Naive thymus-derived CD8-positive, alpha-beta T cell (primary cell): Measurements from ENCODE around the gene RBM8A. TPM values are rescaled to one million over a fixed set of nuclear protein-coding genes. Genes with fewer than 3 reads are reported as not detected.

ENCODE experiments used
- ATAC-seq, 2 donors: fragments of 150-1000 bp; cut with Tn5 transposase in 1 of 2; sonication (Bioruptor Pico), chemical (Tn5 transposase) in 1 of 2; 1 replicate in 1 of 2; 2 replicates in 1 of 2; pipeline ENCODE4 v1.10.0; 2021; ENCODE audit warnings: mild to moderate bottlenecking in 2 of 2, moderate library complexity in 2 of 2
- POLR2A ChIA-PET: fragments of 350-600 bp; sonication (Branson Sonifier 250); formaldehyde crosslinking; loops from one replicate; lab custom pipeline; 2021; ENCODE audit warnings: antibody characterized with exemption; lab: Charles Lee
- DNase-seq, 10 donors: peaks; one replicate each; pipeline versions ENCODE4 v3.0.0 to v3.0.0-alpha.2; 2020 to 2022
- H3K27ac Mint-ChIP-seq, 10 donors: one replicate each; pipeline ENCODE4 v1.8.0; 2020 to 2022; ENCODE audit warnings: mild to moderate bottlenecking in 10 of 10, mixed read lengths in 10 of 10, moderate library complexity in 4 of 10, inconsistent platforms in 1 of 10
- H3K27me3 Mint-ChIP-seq, 5 donors: one replicate each; pipeline ENCODE4 v1.8.0; 2021 to 2022; ENCODE audit warnings: mixed read lengths in 5 of 5
- H3K36me3 Mint-ChIP-seq, 3 donors: one replicate each; pipeline ENCODE4 v1.8.0; 2020 to 2022; ENCODE audit warnings: mixed read lengths in 3 of 3, mild to moderate bottlenecking in 2 of 3, inconsistent platforms in 1 of 3
- H3K4me1 Mint-ChIP-seq, 4 donors: one replicate each; pipeline ENCODE4 v1.8.0; 2021 to 2022; ENCODE audit warnings: mixed read lengths in 4 of 4
- H3K4me3 Mint-ChIP-seq, 10 donors: one replicate each; pipeline ENCODE4 v1.8.0; 2020 to 2022; ENCODE audit warnings: mild to moderate bottlenecking in 10 of 10, mixed read lengths in 10 of 10, moderate library complexity in 6 of 10, inconsistent platforms in 1 of 10
- H3K9me3 Mint-ChIP-seq, 9 donors: one replicate each; pipeline ENCODE4 v1.8.0; 2020 to 2022; ENCODE audit warnings: mixed read lengths in 9 of 9, mild to moderate bottlenecking in 3 of 9, inconsistent platforms in 1 of 9, moderate library complexity in 1 of 9
- polyA plus RNA-seq, 3 donors: library from polyadenylated mRNA; unstranded; fragments of 300-500 nt; fragmentation: Illumina TruSeq; gene quantifications; one replicate each; pipeline ENCODE4 v1.2.3, GENCODE V29; 2021
- total RNA-seq, 8 experiments: library from RNA in 2 of 8; stranded (reverse) in 2 of 8; gene quantifications; one replicate each; pipeline ENCODE4 v1.2.3 and lab custom pipeline; 2021 to 2026

Gene RBM8A
- total RNA-seq, result 100 to 1,000 TPM; 135 to 138 TPM
- 100 to 1,000 TPM; 127 to 191 (median 148) TPM for polyA plus RNA-seq
- total RNA-seq (lab: John Stamatoyannopoulos, UW), result 46.7 to 151 (median 69.3) reads per million in 6 experiments

GRCh38 chr1:145927063-145927886 lies at the start of gene RBM8A:
Gene RBM8A (minus strand): TSS chr1:145927484. CDS start chr1:145927426, 58 bp downstream.
- H3K27ac Mint-ChIP-seq, result peak within 1 kb of the TSS in 2 of 10 donors; percentile 91 to 94
- H3K36me3 Mint-ChIP-seq, result peaks cover 0 to 17% (median 5%) of the 10 kb centered on the region in 3 donors
- peaks cover 7 to 18% (median 16%) of the 10 kb centered on the region in 4 donors for H3K4me1 Mint-ChIP-seq
- ATAC-seq (peak; percentile 94 to 96), DNase-seq (peak; percentile 72 to 98 (median 95))
- peak within 1 kb of the TSS in 3 of 10 donors; percentile 43 to 80 (median 52) for H3K4me3 Mint-ChIP-seq
- H3K9me3 Mint-ChIP-seq, result no peaks in the 10 kb centered on the region
- POLR2A ChIA-PET, result interaction anchor here (0.5 to 3.9 kb wide), 37 partner anchors 9 to 125 kb away, joined by 3 to 288 read pairs (median 7); partner anchors contain the start of genes ANKRD34A, ITGA10, LIX1L and NUDT17
- no peaks in the 10 kb centered on the region for H3K27me3 Mint-ChIP-seq

GRCh38 chr1:145977016-145977415 lies 49.7 kb upstream of the RBM8A start:
- no peaks in the 10 kb centered on the region for H3K9me3 Mint-ChIP-seq
- ATAC-seq (no peak), DNase-seq (no peak)
- peaks cover 0 to 18% (median 2%) of the 10 kb centered on the region in 3 donors for H3K36me3 Mint-ChIP-seq
- peaks cover 8 to 37% (median 28%) of the 10 kb centered on the region in 4 donors for H3K4me1 Mint-ChIP-seq
- no peaks in the 10 kb centered on the region for H3K27me3 Mint-ChIP-seq
- no peak overlapping the region for H3K27ac Mint-ChIP-seq
- POLR2A ChIA-PET, result interaction anchor here (0.6 to 30.6 kb wide), 10 partner anchors 9 to 118 kb away, joined by 3 to 1573 read pairs (median 5); partner anchors contain the start of genes ANKRD34A, LIX1L, PIAS3 and POLR3GL
- peak overlapping the region in 1 of 10 donors; percentile 11 for H3K4me3 Mint-ChIP-seq

DNA sequence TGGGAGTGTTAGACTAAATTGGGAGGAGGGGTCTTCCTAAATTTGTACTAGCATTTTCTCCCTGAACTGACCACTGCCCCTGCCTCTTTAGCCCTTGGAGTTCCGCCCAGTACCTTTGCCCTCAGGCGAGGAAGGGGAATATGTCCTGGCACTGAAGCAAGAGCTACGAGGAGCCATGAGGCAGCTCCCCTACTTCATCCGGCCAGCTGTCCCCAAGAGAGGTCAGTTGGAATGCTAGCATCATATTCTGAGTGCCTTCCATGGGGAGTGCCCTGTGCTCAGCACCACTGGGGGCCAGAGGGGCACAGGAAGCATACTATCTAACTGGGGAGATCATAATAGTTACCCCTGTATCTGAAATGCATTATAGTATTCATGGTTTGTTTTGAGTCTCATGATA lies 47.9 kb upstream of the RBM8A start:
- H3K4me1 Mint-ChIP-seq, result peaks cover 11 to 35% (median 24%) of the 10 kb centered on the region in 4 donors
- peaks cover 0 to 21% (median 2%) of the 10 kb centered on the region in 3 donors for H3K36me3 Mint-ChIP-seq
- H3K27me3 Mint-ChIP-seq, result no peaks in the 10 kb centered on the region
- ATAC-seq (no peak), DNase-seq (no peak)
- H3K9me3 Mint-ChIP-seq, result no peaks in the 10 kb centered on the region
- peak overlapping the region in 8 of 10 donors; percentile 20 to 85 (median 64) for H3K27ac Mint-ChIP-seq
- no peak overlapping the region for H3K4me3 Mint-ChIP-seq
- POLR2A ChIA-PET, result interaction anchor here (25.2 to 30.6 kb wide), 2 partner anchors 14 to 25 kb away, joined by 462 to 1573 read pairs; partner anchors contain the start of genes ANKRD34A, LIX1L, POLR3GL and TXNIP

GRCh38 chr1:145974721-145975120 lies 47.4 kb upstream of the RBM8A start:
- H3K36me3 Mint-ChIP-seq, result peaks cover 0 to 23% (median 2%) of the 10 kb centered on the region in 3 donors
- H3K27me3 Mint-ChIP-seq, result no peaks in the 10 kb centered on the region
- H3K9me3 Mint-ChIP-seq, result no peaks in the 10 kb centered on the region
- peaks cover 11 to 37% (median 26%) of the 10 kb centered on the region in 4 donors for H3K4me1 Mint-ChIP-seq
- DNase-seq (no peak), ATAC-seq (no peak)
- no peak overlapping the region for H3K4me3 Mint-ChIP-seq
- peak overlapping the region in 7 of 10 donors; percentile 3 to 87 (median 54) for H3K27ac Mint-ChIP-seq
- POLR2A ChIA-PET, result interaction anchor here (25.2 to 30.6 kb wide), 2 partner anchors 13 to 26 kb away, joined by 462 to 1573 read pairs; partner anchors contain the start of genes ANKRD34A, LIX1L, POLR3GL and TXNIP

- H3K27me3 Mint-ChIP-seq, result no peaks in the 10 kb centered on the region
- H3K9me3 Mint-ChIP-seq, result peaks cover 0 to 2% (median 0%) of the 10 kb centered on the region in 9 donors
- POLR2A ChIA-PET, result interaction anchor here (1.2 to 1.5 kb wide), 2 partner anchors 10 to 45 kb away, joined by 5 to 6 read pairs; partner anchors contain the start of gene RBM8A
- no peak overlapping the region for H3K4me3 Mint-ChIP-seq
- ATAC-seq, result no peak
- H3K36me3 Mint-ChIP-seq, result peaks cover 2 to 27% (median 7%) of the 10 kb centered on the region in 3 donors
- peaks cover 19 to 40% (median 31%) of the 10 kb centered on the region in 4 donors for H3K4me1 Mint-ChIP-seq
- no peak for DNase-seq
- H3K27ac Mint-ChIP-seq, result peak overlapping the region in 4 of 10 donors; percentile 22 to 56 (median 56)
Measured at GRCh38 chr1:145972580-145972979, 45.3 kb upstream of the RBM8A start.

DNA sequence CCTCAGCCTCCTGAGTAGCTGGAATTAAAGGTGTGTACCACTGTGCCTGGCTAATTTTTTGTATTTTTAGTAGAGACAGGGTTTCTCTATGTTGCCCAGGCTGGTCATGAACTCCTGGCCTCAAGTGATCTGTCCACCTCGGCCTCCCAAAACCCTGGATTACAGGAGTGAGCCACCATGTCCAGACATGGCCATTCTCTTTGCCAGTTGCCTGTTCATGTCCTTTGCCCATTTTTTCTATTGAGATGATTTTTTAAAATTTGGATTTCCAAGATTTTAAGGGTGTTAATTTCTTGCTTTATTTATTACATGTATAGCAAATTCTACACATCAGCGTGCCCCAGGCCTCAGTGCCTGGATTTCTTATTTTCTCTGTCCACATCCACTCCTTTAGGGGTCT lies 40.0 kb upstream of the RBM8A start:
- ATAC-seq (no peak), DNase-seq (no peak)
- peak overlapping the region in 5 of 10 donors; percentile 11 to 58 (median 33) for H3K4me3 Mint-ChIP-seq
- no peaks in the 10 kb centered on the region for H3K27me3 Mint-ChIP-seq
- H3K9me3 Mint-ChIP-seq, result peaks cover 0 to 5% (median 0%) of the 10 kb centered on the region in 9 donors
- peaks cover 4 to 15% (median 13%) of the 10 kb centered on the region in 3 donors for H3K36me3 Mint-ChIP-seq
- H3K4me1 Mint-ChIP-seq, result peaks cover 24 to 55% (median 53%) of the 10 kb centered on the region in 4 donors
- H3K27ac Mint-ChIP-seq, result peak overlapping the region in 2 of 10 donors; percentile 22 to 61
- POLR2A ChIA-PET, result interaction anchor here (0.6 to 17.9 kb wide), 4 partner anchors 10 to 44 kb away, joined by 3 to 462 read pairs (median 150); partner anchors contain the start of genes LIX1L, RBM8A and TXNIP

DNA sequence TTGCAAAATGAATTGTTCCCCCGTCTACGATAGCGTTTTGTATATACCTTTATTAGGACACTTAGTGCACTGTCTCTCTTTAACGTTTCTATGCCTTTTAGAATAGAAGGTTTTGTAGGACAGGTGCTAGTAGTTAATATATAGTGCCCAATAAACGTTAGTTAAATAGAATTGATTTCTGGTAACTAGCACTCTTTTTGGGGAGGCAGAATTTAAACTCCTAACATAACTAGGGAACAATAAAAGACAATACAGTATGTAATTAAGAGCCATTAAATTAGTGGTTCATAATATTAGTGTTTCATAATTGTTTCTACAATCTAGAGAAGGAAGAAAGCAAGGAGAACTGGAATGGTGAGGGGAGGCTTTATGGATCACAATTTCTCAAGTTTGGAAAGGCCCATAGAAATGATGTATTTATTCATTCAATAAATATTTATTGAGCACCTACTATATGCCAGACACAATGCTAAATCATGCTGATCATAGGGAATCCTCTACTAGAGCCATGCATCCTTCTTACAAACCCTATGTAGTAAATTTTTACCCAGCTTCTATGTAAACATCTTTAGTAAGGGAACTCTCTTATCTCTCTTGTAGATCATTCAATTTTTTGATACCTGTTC lies 37.9 kb upstream of the RBM8A start:
- Mint-ChIP-seq H3K27ac (peak overlapping the region; percentile 86 to 99 (median 98)), H3K9me3 (peaks cover 0 to 5% (median 0%) of the 10 kb centered on the region in 9 donors), H3K4me3 (peak overlapping the region; percentile 88 to 99 (median 92)), H3K27me3 (no peaks in the 10 kb centered on the region), H3K36me3 (peaks cover 4 to 13% (median 12%) of the 10 kb centered on the region in 3 donors), H3K4me1 (peaks cover 36 to 66% (median 57%) of the 10 kb centered on the region in 4 donors)
- DNase-seq (no peak), ATAC-seq (no peak)
- POLR2A ChIA-PET, result interaction anchor here (0.7 to 17.9 kb wide), 11 partner anchors 8 to 141 kb away, joined by 3 to 462 read pairs (median 13); partner anchors contain the start of genes PEX11B, PIAS3, POLR3C and RBM8A

- peaks cover 0 to 5% (median 0%) of the 10 kb centered on the region in 9 donors for H3K9me3 Mint-ChIP-seq
- H3K36me3 Mint-ChIP-seq, result peaks cover 4 to 13% (median 9%) of the 10 kb centered on the region in 3 donors
- H3K27ac Mint-ChIP-seq, result peak within 1 kb of the TSS; percentile 86 to 99 (median 98)
- H3K27me3 Mint-ChIP-seq, result no peaks in the 10 kb centered on the region
- peak; percentile 75 to 95 (median 89) for DNase-seq
- ATAC-seq, result peak; percentile 84 to 87
- POLR2A ChIA-PET, result interaction anchor here (0.6 to 17.9 kb wide), 20 partner anchors 9 to 140 kb away, joined by 3 to 462 read pairs (median 6); partner anchors contain the start of genes PEX11B, PIAS3, POLR3C and RBM8A
- H3K4me1 Mint-ChIP-seq, result peaks cover 36 to 66% (median 64%) of the 10 kb centered on the region in 4 donors
- H3K4me3 Mint-ChIP-seq, result peak within 1 kb of the TSS; percentile 88 to 99 (median 92)
Measured at GRCh38 chr1:145964328-145965118, 37.2 kb upstream of the RBM8A start, which contains the start of the genes ANKRD34A and POLR3GL. Gene ANKRD34A (minus strand): TSS chr1:145964575. CDS start chr1:145961759, 2,816 bp downstream. Gene POLR3GL (plus strand): TSS chr1:145964690. CDS start chr1:145974866, 10,176 bp downstream.

DNA sequence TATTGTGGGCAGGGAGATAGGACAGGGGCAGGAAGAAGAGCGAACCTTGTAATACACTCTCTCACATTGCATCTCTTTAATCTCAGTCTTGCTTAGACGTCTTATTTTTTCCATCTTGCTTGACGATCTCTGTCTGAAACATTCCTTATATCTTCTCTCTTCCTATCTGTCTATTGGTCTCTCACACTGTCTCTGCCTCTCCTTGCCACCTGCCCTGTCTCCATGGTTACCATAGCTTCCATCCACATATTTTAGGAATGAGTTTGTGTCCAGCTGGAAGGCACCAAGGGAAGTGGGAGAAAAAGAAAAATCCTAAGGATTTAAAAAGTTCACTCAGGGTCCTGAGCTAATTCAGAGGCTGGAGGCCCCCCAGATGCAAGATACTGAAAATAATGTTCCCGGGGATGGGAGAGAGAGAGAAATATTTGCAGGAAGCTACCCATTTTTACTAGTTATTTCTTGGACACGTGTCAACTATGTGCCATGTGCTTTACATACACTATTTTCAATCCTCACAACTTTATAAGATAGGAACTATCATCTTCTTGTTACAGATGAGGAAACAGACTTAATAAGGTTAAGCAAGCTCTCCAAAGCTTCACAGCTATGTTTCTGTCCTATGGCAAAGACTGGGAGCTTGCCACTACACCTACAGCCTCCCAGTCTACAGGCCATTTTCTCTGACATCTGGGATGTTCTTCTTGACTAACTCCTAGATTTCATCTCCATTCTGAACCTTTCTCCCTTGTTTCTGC lies 36.2 kb upstream of the RBM8A start:
- H3K36me3 Mint-ChIP-seq, result peaks cover 4 to 13% (median 7%) of the 10 kb centered on the region in 3 donors
- H3K4me1 Mint-ChIP-seq, result peaks cover 42 to 76% (median 72%) of the 10 kb centered on the region in 4 donors
- DNase-seq (no peak), ATAC-seq (no peak)
- H3K27ac Mint-ChIP-seq, result peak overlapping the region; percentile 86 to 99 (median 98)
- POLR2A ChIA-PET, result interaction anchor here (0.7 to 17.9 kb wide), 19 partner anchors 10 to 139 kb away, joined by 3 to 462 read pairs (median 7); partner anchors contain the start of genes PEX11B, PIAS3, POLR3C and RBM8A
- H3K27me3 Mint-ChIP-seq, result no peaks in the 10 kb centered on the region
- H3K4me3 Mint-ChIP-seq, result peak overlapping the region; percentile 88 to 99 (median 92)
- H3K9me3 Mint-ChIP-seq, result peaks cover 0 to 5% (median 0%) of the 10 kb centered on the region in 9 donors
